SK-N-SH (cell line): ENCODE results near the gene IDH1. TPM values are rescaled to one million over a fixed set of nuclear protein-coding genes. Genes with fewer than 3 reads are reported as not detected.
"Not testable (repeated sequence)": the region's sequence is repeated elsewhere in the genome, so short reads cannot be mapped to it uniquely, and the experiment has no call there.

Source experiments
- CTCF ChIA-PET: fragments of 300-600, 350-600 bp; formaldehyde crosslinking; extraction: SDS; loops from one replicate; lab custom pipeline; 2021; lab: Yijun Ruan, JAX
- POLR2A ChIA-PET: fragments of 350-600 bp; sonication (Branson Sonifier 250); formaldehyde crosslinking; extraction: SDS; loops from one replicate; lab custom pipeline; 2020; ENCODE audit warnings: antibody characterized with exemption, inconsistent platforms; lab: Yijun Ruan, JAX
- DNase-seq: peaks from one replicate; pipeline ENCODE4 v3.0.0; 2012
- H2AFZ ChIP-seq: fragments of 200-600 bp; sonication (generic); 2 replicates; pipeline ENCODE4 v1.8.1; 2016; ENCODE audit warnings: antibody characterized with exemption, mild to moderate bottlenecking, low read depth
- H3F3A ChIP-seq: fragments of 200-600 bp; sonication (generic); replicated peaks from 2 replicates; pipeline ENCODE3; 2016; ENCODE audit warnings: antibody characterized with exemption, mild to moderate bottlenecking; ENCODE audit not compliant: insufficient read depth
- H3K27ac ChIP-seq, 2 experiments: fragments of 200-500 bp in 1 of 2; fragments of 200-600 bp in 1 of 2; sonication (Bioruptor generic) in 1 of 2; sonication (generic), shearing (Covaris generic) in 1 of 2; 2 replicates each; pipeline versions ENCODE4 v1.5.1 to v1.6.1; 2014 to 2016; ENCODE audit warnings: low read depth in 2 of 2, inconsistent platforms in 1 of 2, low read length in 1 of 2, mild to moderate bottlenecking in 1 of 2, mixed read lengths in 1 of 2
- H3K27me3 ChIP-seq: fragments of 200-600 bp; sonication (generic), shearing (Covaris generic); 2 replicates; pipeline ENCODE4 v1.6.1; 2016; ENCODE audit warnings: mixed run types; ENCODE audit not compliant: insufficient read depth
- H3K36me3 ChIP-seq, 2 experiments: fragments of 200-500 bp in 1 of 2; fragments of 200-600 bp in 1 of 2; sonication (Bioruptor generic) in 1 of 2; sonication (generic) in 1 of 2; replicated peaks in 1 of 2; 2 replicates each; pipeline versions ENCODE3 to v1.5.1; 2014 to 2016; ENCODE audit warnings: low read length in 1 of 2, mild to moderate bottlenecking in 1 of 2; ENCODE audit not compliant: insufficient read depth in 2 of 2, control insufficient read depth in 1 of 2
- H3K4me1 ChIP-seq, 2 experiments: fragments of 200-500 bp in 1 of 2; fragments of 200-600 bp in 1 of 2; sonication (Bioruptor generic) in 1 of 2; sonication (generic), shearing (Covaris generic) in 1 of 2; 2 replicates each; pipeline versions ENCODE4 v1.5.1 to v1.6.1; 2014 to 2016; ENCODE audit warnings: low read depth in 1 of 2, low read length in 1 of 2, mixed run types in 1 of 2; ENCODE audit not compliant: insufficient read depth in 2 of 2, control insufficient read depth in 1 of 2
- H3K4me2 ChIP-seq: fragments of 200-600 bp; sonication (generic), shearing (Covaris generic); 2 replicates; pipeline ENCODE4 v1.6.1; 2017; ENCODE audit warnings: mixed run types
- H3K4me3 ChIP-seq, 2 experiments: fragments of 200-500 bp in 1 of 2; fragments of 200-600 bp in 1 of 2; sonication (Bioruptor generic) in 1 of 2; sonication (generic), shearing (Covaris generic) in 1 of 2; 2 replicates each; pipeline versions ENCODE4 v1.5.1 to v1.8.1; 2014 to 2016; ENCODE audit warnings: low read depth in 2 of 2, inconsistent platforms in 1 of 2, low read length in 1 of 2, mild to moderate bottlenecking in 1 of 2, mixed read lengths in 1 of 2, moderate library complexity in 1 of 2
- H3K79me2 ChIP-seq: fragments of 200-600 bp; sonication (generic); 2 replicates; pipeline ENCODE4 v1.8.1; 2017; ENCODE audit warnings: mild to moderate bottlenecking; ENCODE audit not compliant: insufficient read depth
- H3K9ac ChIP-seq: fragments of 200-600 bp; sonication (generic); 2 replicates; pipeline ENCODE4 v1.6.1; 2017; ENCODE audit warnings: mixed run types
- H3K9me2 ChIP-seq: fragments of 200-600 bp; sonication (generic); 2 replicates; pipeline ENCODE4 v1.6.1; 2017; ENCODE audit warnings: mixed run types
- H3K9me3 ChIP-seq: fragments of 200-600 bp; sonication (generic); 2 replicates; pipeline ENCODE4 v1.6.1; 2017; ENCODE audit warnings: mixed run types, mild to moderate bottlenecking, moderate library complexity
- H4K20me1 ChIP-seq: fragments of 200-600 bp; sonication (generic); 2 replicates; pipeline ENCODE4 v1.6.1; 2017; ENCODE audit warnings: mild to moderate bottlenecking, mixed run types; ENCODE audit not compliant: insufficient read depth
- ELF1 ChIP-seq: IDR thresholded peaks from 2 replicates; pipeline ENCODE4 v1.4.0; 2012
- GABPA ChIP-seq: IDR thresholded peaks from 2 replicates; pipeline ENCODE4 v1.4.0; 2012; ENCODE audit warnings: low read depth, mild to moderate bottlenecking
- GATA2 ChIP-seq: sonication (generic); formaldehyde crosslinking; IDR thresholded peaks from 2 replicates; pipeline ENCODE4 v1.5.0; 2020; ENCODE audit warnings: mild to moderate bottlenecking, missing genetic modification reagents
- JUND ChIP-seq: IDR thresholded peaks from 2 replicates; pipeline ENCODE4 v1.4.0; 2012
- MXI1 ChIP-seq: IDR thresholded peaks from 2 replicates; pipeline ENCODE4 v1.6.1; 2012; ENCODE audit warnings: mild to moderate bottlenecking, low read depth, low read length, improper control_type of control experiment
- SMC3 ChIP-seq: IDR thresholded peaks from 2 replicates; pipeline ENCODE4 v1.6.1; 2012; ENCODE audit warnings: low read depth, low read length, improper control_type of control experiment
- YY1 ChIP-seq: IDR thresholded peaks from 2 replicates; pipeline ENCODE4 v1.4.0; 2012; ENCODE audit warnings: low read depth, mild to moderate bottlenecking
- WGBS: methylation state at CpG from one replicate; pipeline ENCODE4 v1.1.6; 2017; ENCODE audit warnings: low lambda C conversion rate; 5-methylcytosine and 5-hydroxymethylcytosine counted together
- polyA plus RNA-seq, 3 experiments: library from polyadenylated mRNA; depleted of rRNA; stranded (reverse); fragments of >200 nt; gene quantifications; 2 replicates each; pipeline ENCODE4 v1.2.3, GENCODE V29; 2012
- TF ChIP-seq, protein P1 (sequence below): IDR thresholded peaks from 2 replicates; pipeline ENCODE4 v1.4.0; 2012; ENCODE audit warnings: low read depth, borderline replicate concordance
- TF ChIP-seq, protein P2 (sequence below): IDR thresholded peaks from 2 replicates; pipeline ENCODE4 v1.6.1; 2012; ENCODE audit warnings: mild to moderate bottlenecking, low read depth, low read length, moderate library complexity

Gene IDH1
- polyA plus RNA-seq, 1 of the 3 experiments (the other 2 are of a cell fraction), result 43.4 TPM

DNA sequence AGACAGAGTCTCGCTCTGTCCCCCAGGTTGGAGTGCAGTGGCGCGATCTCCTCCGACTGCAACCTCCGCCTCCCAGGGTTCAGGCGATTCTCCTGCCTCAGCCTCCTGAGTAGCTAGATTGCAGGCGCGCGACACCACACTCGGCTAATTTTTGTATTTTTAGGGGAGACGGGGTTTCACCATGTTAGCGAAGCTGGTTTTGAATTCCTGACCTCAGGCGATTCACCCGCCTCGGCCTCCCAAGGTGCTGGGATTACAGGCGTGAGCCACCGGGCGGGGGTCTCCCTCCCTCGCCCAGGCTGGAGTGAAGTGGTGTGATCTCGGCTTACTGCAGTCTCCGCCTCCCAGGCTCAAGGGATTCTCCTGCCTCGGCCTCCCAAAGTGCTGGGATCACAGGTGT is 12.7 kb upstream of the IDH1 start:
- POLR2A ChIA-PET, H3K9me2 ChIP-seq, H3K36me3 ChIP-seq, H2AFZ ChIP-seq, H3K27me3 ChIP-seq, H3K9me3 ChIP-seq, DNase-seq: not testable (repeated sequence)
- Histone ChIP-seq H4K20me1 (peaks cover 15% of the 10 kb centered on the region; the same call in 1 of the 2 replicates), H3K4me2 (peak overlapping the region; percentile 73), H3F3A (peaks cover 21% of the 10 kb centered on the region), H3K79me2 (peaks cover 57% of the 10 kb centered on the region), H3K9ac (peak overlapping the region; percentile 87; the same call in 1 of the 2 replicates), H3K4me3 (peak overlapping the region; percentile 84 to 85), H3K4me1 (peaks cover 5 to 12% of the 10 kb centered on the region in 2 experiments; a peak in 2 of 4 replicates), H3K27ac (peak overlapping the region in 1 of 2 experiments; percentile 90; a peak in 1 of 4 replicates)
- 14% methylated on average over 16 of the region's 22 CpGs for WGBS
- CTCF ChIA-PET, result interaction anchor here (1.2 kb wide), 1 partner anchor 92 kb away, joined by 4 read pairs; no protein-coding TSS in a partner anchor

DNA sequence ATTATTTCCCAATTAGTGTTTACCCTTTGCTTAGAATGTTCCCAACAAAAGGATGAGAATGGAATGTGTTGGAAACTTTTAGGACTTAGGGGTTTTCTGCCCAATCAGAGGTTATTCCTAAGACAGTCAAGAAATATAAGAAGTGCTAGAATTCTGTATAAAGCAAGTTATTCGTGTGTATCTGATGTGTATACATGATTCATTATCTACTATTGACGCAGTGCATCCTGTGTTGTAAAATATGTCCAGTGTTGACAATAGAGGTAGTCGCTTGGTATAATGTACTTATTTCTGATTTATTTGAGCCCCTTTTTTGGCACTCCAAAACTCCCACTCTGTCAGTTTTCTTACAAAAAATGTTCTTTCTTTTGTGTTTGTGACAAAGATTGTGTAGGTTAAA is 12.1 kb upstream of the IDH1 start:
- peak overlapping the region; percentile 7; the same call in 1 of the 2 replicates for H2AFZ ChIP-seq
- WGBS, result 2% methylated on average over 3 of the region's 3 CpGs
- 0 out of 2 replicates have a peak, but pooled peaks cover 3% of the 10 kb centered on the region for H3K9me3 ChIP-seq

DNA sequence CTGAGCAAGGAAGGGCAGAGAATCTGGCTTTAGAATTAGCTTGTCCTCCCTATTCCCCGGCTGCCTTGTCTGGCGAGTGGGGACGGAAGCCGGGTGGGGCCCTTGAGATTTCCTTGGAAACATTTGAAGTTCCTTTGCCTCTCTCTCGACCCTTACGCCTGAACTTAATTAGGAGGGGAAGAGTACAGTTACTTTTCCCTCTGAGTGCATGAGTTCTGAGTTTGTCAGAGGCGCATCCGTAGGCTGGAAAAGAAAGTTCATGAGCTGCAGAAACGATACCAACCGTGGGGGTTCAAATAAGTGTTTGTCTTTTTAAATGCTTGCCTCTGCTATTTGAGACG is 11.7 kb upstream of the IDH1 start:
- peak overlapping the region; percentile 73 for H3K4me2 ChIP-seq
- peaks cover 4 to 10% of the 10 kb centered on the region in 2 experiments for H3K36me3 ChIP-seq
- WGBS, result 2% methylated on average over 11 of the region's 11 CpGs
- H3F3A ChIP-seq, result peaks cover 21% of the 10 kb centered on the region
- DNase-seq, result no peak
- ChIA-PET CTCF (interaction anchor here (1.2 to 2.9 kb wide), 3 partner anchors 11 to 164 kb away, joined by 3 to 22 read pairs (median 6); partner anchors contain the start of gene IDH1), POLR2A (interaction anchor here (1.2 to 2.5 kb wide), 4 partner anchors 10 to 1065 kb away, joined by 3 to 28 read pairs (median 4); partner anchors contain the start of gene IDH1)
- H3K9ac ChIP-seq, result peak overlapping the region; percentile 87
- TF ChIP-seq MXI1 (peak; percentile 36; the same call in 1 of the 2 replicates), GATA2 (CRISPR knock-in tag) (no peak), SMC3 (no peak), ELF1 (no peak)
- TF ChIP-seq, protein P1, sequence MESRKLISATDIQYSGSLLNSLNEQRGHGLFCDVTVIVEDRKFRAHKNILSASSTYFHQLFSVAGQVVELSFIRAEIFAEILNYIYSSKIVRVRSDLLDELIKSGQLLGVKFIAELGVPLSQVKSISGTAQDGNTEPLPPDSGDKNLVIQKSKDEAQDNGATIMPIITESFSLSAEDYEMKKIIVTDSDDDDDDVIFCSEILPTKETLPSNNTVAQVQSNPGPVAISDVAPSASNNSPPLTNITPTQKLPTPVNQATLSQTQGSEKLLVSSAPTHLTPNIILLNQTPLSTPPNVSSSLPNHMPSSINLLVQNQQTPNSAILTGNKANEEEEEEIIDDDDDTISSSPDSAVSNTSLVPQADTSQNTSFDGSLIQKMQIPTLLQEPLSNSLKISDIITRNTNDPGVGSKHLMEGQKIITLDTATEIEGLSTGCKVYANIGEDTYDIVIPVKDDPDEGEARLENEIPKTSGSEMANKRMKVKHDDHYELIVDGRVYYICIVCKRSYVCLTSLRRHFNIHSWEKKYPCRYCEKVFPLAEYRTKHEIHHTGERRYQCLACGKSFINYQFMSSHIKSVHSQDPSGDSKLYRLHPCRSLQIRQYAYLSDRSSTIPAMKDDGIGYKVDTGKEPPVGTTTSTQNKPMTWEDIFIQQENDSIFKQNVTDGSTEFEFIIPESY, result no peak
- H3K9me3 ChIP-seq, result 0 out of 2 replicates have a peak, but pooled peaks cover 3% of the 10 kb centered on the region
- H3K4me1 ChIP-seq, result peaks cover 5 to 12% of the 10 kb centered on the region in 2 experiments; a peak in 2 of 4 replicates
- peak overlapping the region; percentile 57 for H2AFZ ChIP-seq
- H3K4me3 ChIP-seq, result peak overlapping the region; percentile 84 to 85
- no peaks in the 10 kb centered on the region for H3K9me2 ChIP-seq
- H3K79me2 ChIP-seq, result peaks cover 54% of the 10 kb centered on the region
- peak overlapping the region; percentile 88 to 90 for H3K27ac ChIP-seq
- H3K27me3 ChIP-seq, result no peaks in the 10 kb centered on the region
- H4K20me1 ChIP-seq, result peaks cover 15% of the 10 kb centered on the region; the same call in 1 of the 2 replicates

More for the DNA sequence above, 12.1 kb upstream of the IDH1 start:
- TF ChIP-seq YY1 (no peak), SMC3 (no peak), JUND (no peak), GABPA (no peak)
- TF ChIP-seq, protein P2, sequence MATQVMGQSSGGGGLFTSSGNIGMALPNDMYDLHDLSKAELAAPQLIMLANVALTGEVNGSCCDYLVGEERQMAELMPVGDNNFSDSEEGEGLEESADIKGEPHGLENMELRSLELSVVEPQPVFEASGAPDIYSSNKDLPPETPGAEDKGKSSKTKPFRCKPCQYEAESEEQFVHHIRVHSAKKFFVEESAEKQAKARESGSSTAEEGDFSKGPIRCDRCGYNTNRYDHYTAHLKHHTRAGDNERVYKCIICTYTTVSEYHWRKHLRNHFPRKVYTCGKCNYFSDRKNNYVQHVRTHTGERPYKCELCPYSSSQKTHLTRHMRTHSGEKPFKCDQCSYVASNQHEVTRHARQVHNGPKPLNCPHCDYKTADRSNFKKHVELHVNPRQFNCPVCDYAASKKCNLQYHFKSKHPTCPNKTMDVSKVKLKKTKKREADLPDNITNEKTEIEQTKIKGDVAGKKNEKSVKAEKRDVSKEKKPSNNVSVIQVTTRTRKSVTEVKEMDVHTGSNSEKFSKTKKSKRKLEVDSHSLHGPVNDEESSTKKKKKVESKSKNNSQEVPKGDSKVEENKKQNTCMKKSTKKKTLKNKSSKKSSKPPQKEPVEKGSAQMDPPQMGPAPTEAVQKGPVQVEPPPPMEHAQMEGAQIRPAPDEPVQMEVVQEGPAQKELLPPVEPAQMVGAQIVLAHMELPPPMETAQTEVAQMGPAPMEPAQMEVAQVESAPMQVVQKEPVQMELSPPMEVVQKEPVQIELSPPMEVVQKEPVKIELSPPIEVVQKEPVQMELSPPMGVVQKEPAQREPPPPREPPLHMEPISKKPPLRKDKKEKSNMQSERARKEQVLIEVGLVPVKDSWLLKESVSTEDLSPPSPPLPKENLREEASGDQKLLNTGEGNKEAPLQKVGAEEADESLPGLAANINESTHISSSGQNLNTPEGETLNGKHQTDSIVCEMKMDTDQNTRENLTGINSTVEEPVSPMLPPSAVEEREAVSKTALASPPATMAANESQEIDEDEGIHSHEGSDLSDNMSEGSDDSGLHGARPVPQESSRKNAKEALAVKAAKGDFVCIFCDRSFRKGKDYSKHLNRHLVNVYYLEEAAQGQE, result no peak
- Histone ChIP-seq H3K4me2 (peak overlapping the region; percentile 73), H3K4me1 (peaks cover 5 to 12% of the 10 kb centered on the region in 2 experiments; a peak in 2 of 4 replicates), H3K79me2 (peaks cover 57% of the 10 kb centered on the region), H3K27me3 (no peaks in the 10 kb centered on the region), H3F3A (peaks cover 21% of the 10 kb centered on the region), H4K20me1 (peaks cover 15% of the 10 kb centered on the region; the same call in 1 of the 2 replicates), H3K36me3 (peaks cover 5 to 11% of the 10 kb centered on the region in 2 experiments), H3K27ac (peak overlapping the region; percentile 88 to 90), H3K4me3 (peak overlapping the region; percentile 84 to 85), H3K9ac (peak overlapping the region; percentile 87), H3K9me2 (no peaks in the 10 kb centered on the region)
- DNase-seq, result no peak
- ChIA-PET CTCF (no interaction called here), POLR2A (interaction anchor here (1.2 to 2.5 kb wide), 4 partner anchors 10 to 1064 kb away, joined by 3 to 28 read pairs (median 4); partner anchors contain the start of gene IDH1)
